SK-N-MC (cell line): ENCODE measurements around the gene LARP6.

Source experiments
- DNase-seq: peaks from one replicate; pipeline ENCODE4 v3.0.0-alpha.2; 2011; ENCODE audit warnings: low read depth, low spot score
- H3K27ac ChIP-seq: fragments of 200-600 bp; sonication (generic); 2 replicates; pipeline ENCODE4 v1.5.1; 2016; ENCODE audit warnings: mixed run types
- H3K36me3 ChIP-seq: fragments of 200-600 bp; sonication (generic); 2 replicates; pipeline ENCODE4 v1.6.1; 2017; ENCODE audit warnings: antibody characterized with exemption, low read length, mixed read lengths; ENCODE audit not compliant: insufficient read depth
- H3K4me3 ChIP-seq: fragments of 200-600 bp; sonication (generic); 2 replicates; pipeline ENCODE4 v1.5.1; 2016
- H3K9ac ChIP-seq: fragments of 200-600 bp; sonication (generic); 2 replicates; pipeline ENCODE4 v1.8.0; 2017; ENCODE audit warnings: mixed run types, mixed read lengths; ENCODE audit not compliant: insufficient read length
- H3K9me3 ChIP-seq: fragments of 200-600 bp; sonication (generic); 2 replicates; pipeline ENCODE4 v1.6.1; 2017; ENCODE audit warnings: low read depth, mild to moderate bottlenecking, antibody characterized with exemption, low read length, moderate library complexity, mixed read lengths
- EZH2 ChIP-seq: fragments of 200-600 bp; sonication (generic); IDR thresholded peaks from one replicate; pipeline ENCODE4 v1.6.1; 2017; ENCODE audit warnings: antibody characterized with exemption
- FOXP2 ChIP-seq: optimal IDR thresholded peaks from 2 replicates; pipeline ENCODE3; 2011; ENCODE audit warnings: mild to moderate bottlenecking, moderate library complexity; ENCODE audit not compliant: insufficient read depth; ENCODE audit errors: extremely low read length, control extremely low read depth
- POLR2AphosphoS5 ChIP-seq: IDR thresholded peaks from 2 replicates; pipeline ENCODE4 v1.6.1; 2012; ENCODE audit warnings: mild to moderate bottlenecking, low read depth, low read length, borderline replicate concordance

LARP6 gene

DNA sequence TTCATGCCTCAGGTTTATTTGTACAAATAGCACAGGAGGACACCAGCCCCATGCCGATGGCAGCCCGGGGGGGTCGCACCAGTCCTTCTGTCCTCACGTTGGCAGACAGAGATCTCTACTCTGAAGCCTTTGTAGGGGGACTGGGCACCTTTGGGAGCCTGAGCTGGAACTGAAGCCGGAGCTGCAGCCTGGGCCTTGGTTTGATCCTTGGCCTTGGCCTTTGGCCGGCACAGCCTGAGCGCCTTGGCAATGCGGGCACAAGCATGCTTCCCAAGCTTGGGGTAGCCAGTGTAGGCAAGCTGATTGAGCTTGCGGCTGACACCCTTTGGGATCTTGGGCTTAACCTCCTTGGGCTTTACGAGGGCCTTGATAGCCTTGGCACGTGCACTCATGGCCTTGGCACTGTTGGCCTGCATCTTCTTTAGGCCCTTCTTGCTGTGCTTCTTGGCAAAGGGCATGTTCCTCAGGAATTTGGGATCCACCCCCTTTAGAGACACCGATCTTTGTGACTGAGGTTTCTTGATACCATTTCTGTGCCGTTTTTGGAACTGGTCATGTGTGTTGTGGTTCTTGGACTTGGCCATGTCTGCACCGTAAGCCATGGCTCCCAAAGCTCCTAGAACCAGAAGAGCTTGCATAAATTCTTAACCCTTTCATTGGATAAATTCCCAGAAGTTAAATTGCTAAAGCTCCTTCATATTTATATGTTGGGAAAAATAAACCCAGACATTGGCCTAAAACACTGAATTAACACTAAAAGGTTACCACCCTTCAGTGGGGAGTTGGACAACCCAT, 57.2 kb downstream of the LARP6 start:
- Histone ChIP-seq H3K4me3 (no peak overlapping the region), H3K9ac (no peak overlapping the region), H3K36me3 (no peaks in the 10 kb centered on the region), H3K9me3 (no peaks in the 10 kb centered on the region), H3K27ac (no peak overlapping the region)
- no peak for DNase-seq
- TF ChIP-seq POLR2AphosphoS5 (no peak), FOXP2 (no peak), EZH2 (no peak)

DNA sequence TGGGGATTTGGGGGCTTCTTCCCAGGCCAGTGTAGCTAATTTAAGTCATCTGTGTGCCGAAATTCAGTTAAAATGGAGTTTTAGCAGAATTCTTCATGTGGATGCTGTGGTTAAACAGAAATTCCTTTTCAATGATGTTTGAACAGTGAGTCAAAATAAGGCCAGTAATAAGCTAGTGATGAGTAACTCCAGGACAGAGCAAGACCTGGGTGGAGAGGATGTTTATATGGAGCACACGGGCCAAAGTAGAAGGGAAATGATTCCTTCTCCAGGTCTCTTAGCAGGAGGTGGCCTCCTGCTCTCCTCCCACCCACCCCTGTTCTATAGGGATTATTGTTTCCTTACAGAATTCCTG, 58.7 kb downstream of the LARP6 start:
- no peak overlapping the region for H3K9ac ChIP-seq
- TF ChIP-seq FOXP2 (no peak), EZH2 (no peak), POLR2AphosphoS5 (no peak)
- no peak overlapping the region for H3K27ac ChIP-seq
- no peaks in the 10 kb centered on the region for H3K36me3 ChIP-seq
- H3K4me3 ChIP-seq: no peak overlapping the region
- DNase-seq: no peak
- H3K9me3 ChIP-seq: no peaks in the 10 kb centered on the region

DNA sequence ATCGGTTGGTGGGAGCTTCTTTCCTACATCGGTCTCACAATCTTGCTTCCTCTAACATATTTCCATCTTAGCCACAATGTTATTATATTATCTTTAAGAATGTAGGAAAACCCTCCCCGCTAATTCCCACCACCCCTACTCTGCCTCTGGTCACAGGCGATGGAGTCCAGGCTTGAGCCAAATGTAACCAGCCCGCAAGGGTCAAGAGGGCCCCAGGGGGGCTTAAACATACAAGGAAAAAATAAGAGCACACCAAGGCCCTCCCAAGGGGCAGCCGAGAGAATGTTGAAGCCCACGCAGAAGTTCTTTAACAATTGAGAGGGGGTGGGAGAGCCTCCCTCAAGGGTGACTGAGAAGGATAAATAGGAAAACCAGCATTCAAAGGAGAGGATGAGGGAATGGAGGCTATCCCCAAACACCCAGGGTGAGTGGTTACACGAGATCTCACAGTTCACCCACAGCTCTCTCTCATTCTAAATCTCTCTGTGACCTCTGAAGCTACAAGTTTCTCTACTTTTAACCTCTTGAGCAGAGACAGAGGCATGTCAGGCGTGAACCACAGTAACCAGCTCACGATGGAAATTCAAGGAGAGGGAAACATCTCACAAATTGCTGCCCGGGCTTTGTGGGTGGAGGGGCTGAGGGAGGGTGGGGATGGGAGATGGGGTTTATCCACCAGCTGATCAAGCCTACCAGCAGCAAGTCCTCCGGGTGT, 59.2 kb downstream of the LARP6 start:
- no peak overlapping the region for H3K4me3 ChIP-seq
- no peak for DNase-seq
- no peak for TF ChIP-seq POLR2AphosphoS5
- TF ChIP-seq EZH2: no peak
- no peak for TF ChIP-seq FOXP2
- no peaks in the 10 kb centered on the region for H3K36me3 ChIP-seq
- no peak overlapping the region for H3K27ac ChIP-seq
- H3K9me3 ChIP-seq: no peaks in the 10 kb centered on the region
- H3K9ac ChIP-seq: no peak overlapping the region

DNA sequence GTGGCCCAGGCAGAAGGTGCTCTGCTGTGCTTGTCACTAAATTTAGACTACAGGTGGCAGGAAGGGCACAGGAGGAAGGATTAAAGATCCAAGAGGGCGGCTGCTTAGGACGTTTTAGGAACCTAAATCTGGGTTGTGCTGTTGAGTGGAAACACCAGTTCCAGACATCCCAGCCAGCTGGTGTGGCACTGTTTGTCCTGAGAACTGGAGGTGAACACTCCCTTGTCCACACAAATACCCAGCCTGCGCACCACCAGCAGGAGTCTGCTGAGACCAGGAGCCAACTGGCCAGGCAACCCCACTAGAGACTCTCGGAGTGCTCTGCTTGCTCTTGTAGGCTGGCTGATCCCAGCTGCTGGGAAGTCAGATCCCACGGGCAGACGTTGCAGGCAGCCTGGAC, 60.3 kb downstream of the LARP6 start:
- H3K36me3 ChIP-seq: no peaks in the 10 kb centered on the region
- no peak overlapping the region for H3K9ac ChIP-seq
- no peak for DNase-seq
- no peak overlapping the region for H3K27ac ChIP-seq
- no peak overlapping the region for H3K4me3 ChIP-seq
- TF ChIP-seq EZH2 (no peak), POLR2AphosphoS5 (no peak), FOXP2 (no peak)
- H3K9me3 ChIP-seq: no peaks in the 10 kb centered on the region

DNA sequence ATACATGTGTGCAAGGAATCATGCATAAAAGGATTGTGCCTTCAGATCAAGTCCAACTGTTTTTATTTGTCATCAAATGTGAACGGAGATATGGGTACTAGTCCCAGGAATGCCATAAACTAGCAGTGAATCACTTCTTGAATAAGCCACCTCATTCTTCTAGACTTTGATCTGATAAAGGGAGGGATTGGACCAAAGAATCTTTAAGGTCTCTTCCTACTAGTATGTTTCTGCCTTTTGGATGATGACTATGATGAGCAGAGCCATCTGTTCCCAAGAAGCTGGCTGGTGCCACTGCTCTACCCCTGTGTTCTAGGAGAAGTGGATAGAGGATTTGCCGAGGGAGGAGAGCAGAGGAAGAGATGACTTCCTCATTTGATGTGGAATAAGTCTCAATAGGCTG, 61.8 kb downstream of the LARP6 start:
- H3K9ac ChIP-seq: no peak overlapping the region
- H3K4me3 ChIP-seq: no peak overlapping the region
- no peak overlapping the region for H3K27ac ChIP-seq
- no peaks in the 10 kb centered on the region for H3K9me3 ChIP-seq
- TF ChIP-seq EZH2: no peak
- TF ChIP-seq FOXP2: no peak
- no peak for TF ChIP-seq POLR2AphosphoS5
- no peak for DNase-seq
- no peaks in the 10 kb centered on the region for H3K36me3 ChIP-seq

DNA sequence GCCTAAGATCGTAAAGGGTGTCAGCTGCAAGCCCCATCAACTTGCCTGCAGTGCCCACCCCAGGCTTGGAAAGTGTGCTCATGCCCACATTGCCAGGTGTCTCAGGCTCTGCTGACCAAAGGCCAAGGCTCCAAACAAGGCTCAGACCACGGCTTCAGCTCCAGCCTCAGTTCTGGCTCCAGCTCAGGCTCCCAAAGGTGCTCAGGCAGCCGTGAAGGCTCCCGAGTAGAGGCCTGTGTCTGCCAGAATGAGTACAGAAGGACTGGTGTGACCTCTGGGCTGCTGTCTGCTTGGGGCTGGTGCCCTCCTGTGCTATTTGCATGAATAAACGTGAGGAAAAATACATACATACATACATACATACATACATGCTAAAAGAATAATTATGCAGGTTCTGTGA, 62.7 kb downstream of the LARP6 start:
- H3K36me3 ChIP-seq: no peaks in the 10 kb centered on the region
- H3K9ac ChIP-seq: no peak overlapping the region
- no peak for TF ChIP-seq EZH2
- TF ChIP-seq FOXP2: no peak
- no peak overlapping the region for H3K4me3 ChIP-seq
- no peak overlapping the region for H3K27ac ChIP-seq
- no peak for DNase-seq
- H3K9me3 ChIP-seq: no peaks in the 10 kb centered on the region

DNA sequence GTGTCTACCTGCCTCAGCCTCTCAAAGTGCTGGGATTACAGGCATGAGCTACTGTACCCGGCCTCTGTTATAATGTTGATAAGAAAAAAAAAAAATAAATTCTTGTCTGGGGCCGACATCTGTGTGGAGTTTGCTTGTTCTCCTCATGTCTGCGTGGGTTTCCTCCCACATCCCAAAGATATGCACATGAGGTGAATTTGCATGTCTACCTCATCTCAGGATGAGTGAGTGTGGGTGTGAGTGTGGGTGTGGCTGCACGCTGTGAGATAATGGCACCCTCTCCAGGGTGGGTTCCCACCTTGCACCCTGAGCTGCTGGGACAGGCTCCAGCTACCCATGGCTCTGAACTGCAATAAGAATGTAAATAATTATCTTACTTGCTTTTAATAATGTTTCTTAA, 64.7 kb downstream of the LARP6 start:
- Histone ChIP-seq H3K4me3 (no peak overlapping the region), H3K27ac (no peak overlapping the region), H3K36me3 (no peaks in the 10 kb centered on the region), H3K9me3 (no peaks in the 10 kb centered on the region), H3K9ac (no peak overlapping the region)
- TF ChIP-seq FOXP2: no peak
- no peak for TF ChIP-seq EZH2
- no peak for TF ChIP-seq POLR2AphosphoS5
- DNase-seq: no peak

DNA sequence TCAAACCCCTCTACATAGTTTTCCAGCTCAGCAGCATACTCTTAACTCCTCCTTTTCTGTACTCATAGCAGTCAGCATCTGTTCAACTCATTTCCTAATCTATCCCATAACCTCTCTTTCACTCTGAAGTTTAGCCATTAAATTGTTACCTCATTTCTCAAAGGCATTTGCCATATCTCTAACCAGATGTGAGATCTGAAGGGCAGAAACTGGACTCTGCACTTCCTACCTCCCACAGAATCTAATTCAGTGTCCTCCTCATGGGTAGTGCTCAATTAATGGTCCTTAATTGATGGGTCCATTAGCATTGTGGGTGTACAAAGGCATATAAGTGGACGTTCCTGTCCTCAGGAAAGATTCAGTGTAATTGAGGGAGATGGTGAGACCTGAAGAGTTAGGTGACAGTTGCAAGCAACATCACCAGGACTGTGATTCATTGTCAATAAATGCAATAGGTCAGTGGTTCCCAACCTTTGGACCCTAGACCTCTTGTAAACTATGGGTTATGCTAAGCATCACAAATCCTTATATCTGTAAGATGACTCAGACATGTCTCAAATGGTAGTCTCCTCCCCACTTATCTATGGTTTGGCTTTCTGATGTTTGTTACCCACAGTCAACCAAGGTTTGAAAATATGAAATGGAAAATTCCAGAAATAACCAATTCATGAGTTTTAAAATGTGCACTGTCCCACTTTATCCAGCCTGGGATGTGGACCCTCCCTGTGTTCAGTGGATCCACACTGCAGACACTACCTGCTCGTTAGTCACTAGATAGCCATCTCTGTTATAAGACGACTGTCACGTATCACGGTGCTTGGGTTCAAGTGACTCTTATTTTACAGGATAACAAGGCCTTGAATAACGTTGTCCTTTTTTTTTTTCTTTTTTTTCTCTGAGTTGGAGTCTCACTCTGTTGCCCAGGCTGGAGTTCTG, 65.6 kb downstream of the LARP6 start:
- DNase-seq: no peak
- H3K4me3 ChIP-seq: no peak overlapping the region
- TF ChIP-seq FOXP2 (no peak), EZH2 (no peak), POLR2AphosphoS5 (no peak)
- H3K9me3 ChIP-seq: no peaks in the 10 kb centered on the region
- H3K9ac ChIP-seq: no peak overlapping the region
- H3K27ac ChIP-seq: no peak overlapping the region
- H3K36me3 ChIP-seq: no peaks in the 10 kb centered on the region
